OCI-LY1 (cell line): ENCODE results near the gene MT1E.

Experiments
- CTCF ChIP-seq: fragments of 200-600 bp; sonication (generic), shearing (Covaris generic); IDR thresholded peaks from 2 replicates; pipeline ENCODE4 v1.5.1; 2017; ENCODE audit warnings: mild to moderate bottlenecking, antibody characterized with exemption, low read length, moderate library complexity, mixed read lengths
- EZH2 ChIP-seq: fragments of 200-600 bp; sonication (generic), shearing (Covaris generic); IDR thresholded peaks from 2 replicates; pipeline ENCODE4 v1.8.0; 2017; ENCODE audit warnings: borderline replicate concordance, mixed run types, mild to moderate bottlenecking, antibody characterized with exemption, low read length, moderate library complexity, mixed read lengths

GRCh38 chr16:56606071-56606475 lies 19.5 kb upstream of the MT1E start:
- no peak for TF ChIP-seq CTCF
- TF ChIP-seq EZH2, result no peak
